ENCODE results near the gene SND1.

SND1 gene

DNA sequence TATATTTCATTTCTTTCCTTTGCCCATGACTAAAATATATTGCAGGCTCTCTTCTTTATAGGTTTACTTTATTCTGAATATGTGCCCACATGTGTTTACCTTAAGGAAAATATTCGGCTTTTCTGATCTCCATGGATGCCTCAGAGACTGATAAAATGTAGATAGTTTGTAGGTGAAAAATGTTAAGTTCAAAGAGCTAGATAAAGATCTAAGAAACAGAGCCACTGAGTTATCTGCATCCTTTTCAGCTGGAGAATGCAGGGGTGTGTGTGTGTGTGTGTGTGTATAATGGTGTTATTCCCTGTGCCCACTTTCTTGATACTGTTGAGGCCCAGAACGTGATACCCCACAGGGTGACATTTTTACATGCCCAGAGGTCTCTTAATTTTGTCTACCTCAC lies 228.5 kb downstream of the SND1 start:
- Histone ChIP-seq H3K4me1 (ENCODE audit: control insufficient read depth in 1 of 2, insufficient read depth in 2 of 2, low read length in 2 of 2) (no peaks in the 10 kb centered on the region), H3K36me3 (ENCODE audit: control insufficient read depth in 1 of 2, insufficient read depth in 2 of 2, low read length in 2 of 2) (no peaks in the 10 kb centered on the region), H3K9ac (ENCODE audit: low read depth in 1 of 2, low read length in 2 of 2) (no peak overlapping the region), H3K27me3 (ENCODE audit: control insufficient read depth in 1 of 2, insufficient read depth in 2 of 2, low read length in 2 of 2) (no peaks in the 10 kb centered on the region), H3K27ac (ENCODE audit: low read depth, low read length) (no peak overlapping the region), H3K9me3 (ENCODE audit: control insufficient read depth in 1 of 2, low read length in 2 of 2) (no peaks in the 10 kb centered on the region), H3K4me3 (ENCODE audit: low read depth in 1 of 2, low read length in 2 of 2) (no peak overlapping the region)

DNA sequence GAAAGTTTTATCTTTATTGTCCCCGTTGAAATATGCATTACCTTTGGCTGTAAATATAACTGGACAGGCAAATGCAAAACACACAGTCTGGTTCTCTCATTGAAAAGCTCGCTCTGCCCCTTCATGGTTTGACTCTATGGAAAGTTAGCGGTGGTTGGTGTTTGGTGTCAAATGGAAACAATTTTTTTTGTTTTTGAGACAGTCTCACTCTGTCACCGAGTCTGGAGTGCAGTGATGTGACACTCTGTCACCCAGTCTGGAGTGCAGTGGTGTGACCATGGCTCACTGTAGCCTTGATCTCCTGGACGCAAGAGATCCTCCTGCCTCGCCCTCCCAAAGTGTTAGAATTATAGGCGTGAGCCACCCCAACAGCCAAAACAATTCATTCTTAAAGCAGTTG lies 229.6 kb downstream of the SND1 start:
- Histone ChIP-seq H3K9ac (ENCODE audit: low read depth in 1 of 2, low read length in 2 of 2) (no peak overlapping the region), H3K36me3 (ENCODE audit: control insufficient read depth in 1 of 2, insufficient read depth in 2 of 2, low read length in 2 of 2) (no peaks in the 10 kb centered on the region), H3K4me3 (ENCODE audit: low read depth in 1 of 2, low read length in 2 of 2) (no peak overlapping the region), H3K27me3 (ENCODE audit: control insufficient read depth in 1 of 2, insufficient read depth in 2 of 2, low read length in 2 of 2) (no peaks in the 10 kb centered on the region), H3K27ac (ENCODE audit: low read depth, low read length) (no peak overlapping the region), H3K4me1 (ENCODE audit: control insufficient read depth in 1 of 2, insufficient read depth in 2 of 2, low read length in 2 of 2) (no peaks in the 10 kb centered on the region), H3K9me3 (ENCODE audit: control insufficient read depth in 1 of 2, low read length in 2 of 2) (no peaks in the 10 kb centered on the region)

DNA sequence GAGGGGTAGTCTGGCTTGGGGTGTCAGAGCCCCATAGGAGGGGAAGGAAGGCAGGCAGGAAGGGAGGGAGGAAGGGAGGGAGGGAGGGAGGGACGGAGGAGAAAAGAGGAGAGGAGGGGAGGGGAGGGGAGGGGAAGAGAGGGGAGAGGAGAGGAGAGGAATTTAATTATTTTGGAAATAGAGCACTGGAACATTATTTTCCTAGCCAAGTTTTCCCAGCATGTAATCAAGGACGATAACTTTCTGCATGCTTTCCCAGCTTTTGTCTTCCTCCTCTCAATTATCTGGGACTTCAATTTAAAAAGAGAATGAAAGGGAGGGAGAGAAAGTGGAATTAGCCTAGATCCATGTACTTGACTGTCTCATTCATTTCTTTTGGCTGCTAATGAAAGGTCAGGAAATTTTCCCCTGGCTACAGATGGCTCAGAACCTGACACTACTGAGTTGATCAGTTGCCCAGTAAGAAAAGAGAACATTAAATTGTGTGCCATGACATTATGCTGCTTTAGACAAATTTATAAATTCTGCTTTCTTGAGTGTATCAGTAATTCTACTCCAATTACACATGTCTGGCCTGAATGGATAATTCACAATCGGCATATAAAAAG lies 230.4 kb downstream of the SND1 start:
- no peaks in the 10 kb centered on the region for H3K9me3 ChIP-seq (ENCODE audit: control insufficient read depth in 1 of 2, low read length in 2 of 2)
- no peak overlapping the region for H3K27ac ChIP-seq (ENCODE audit: low read depth, low read length)
- no peaks in the 10 kb centered on the region for H3K27me3 ChIP-seq (ENCODE audit: control insufficient read depth in 1 of 2, insufficient read depth in 2 of 2, low read length in 2 of 2)
- H3K4me1 ChIP-seq (ENCODE audit: control insufficient read depth in 1 of 2, insufficient read depth in 2 of 2, low read length in 2 of 2), result no peaks in the 10 kb centered on the region
- no peaks in the 10 kb centered on the region for H3K36me3 ChIP-seq (ENCODE audit: control insufficient read depth in 1 of 2, insufficient read depth in 2 of 2, low read length in 2 of 2)
- no peak overlapping the region for H3K4me3 ChIP-seq (ENCODE audit: low read depth in 1 of 2, low read length in 2 of 2)
- H3K9ac ChIP-seq (ENCODE audit: low read depth in 1 of 2, low read length in 2 of 2), result no peak overlapping the region

DNA sequence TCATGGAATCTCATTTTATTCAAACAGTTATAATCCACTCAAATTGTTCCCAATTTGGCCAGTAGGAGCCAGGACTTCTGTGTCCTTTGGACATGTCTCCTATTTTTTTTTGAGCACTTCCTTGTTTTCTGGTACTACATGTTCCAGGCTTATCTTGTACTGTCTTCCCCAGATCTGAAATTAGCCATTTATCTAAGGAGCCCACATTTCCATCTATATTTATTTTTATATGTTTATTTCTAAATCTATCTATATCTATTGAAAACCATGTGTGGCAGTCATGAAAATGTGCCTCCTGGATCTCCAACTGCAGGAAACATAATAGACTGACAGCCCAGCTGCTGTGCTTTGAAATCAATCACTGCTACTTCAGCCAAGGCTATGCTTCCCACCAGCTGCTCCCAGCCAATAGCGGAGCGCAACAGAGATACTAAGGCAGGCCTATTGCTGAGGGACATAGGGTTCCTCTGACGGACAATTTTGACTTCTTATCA lies 232.1 kb downstream of the SND1 start:
- no peaks in the 10 kb centered on the region for H3K27me3 ChIP-seq (ENCODE audit: control insufficient read depth in 1 of 2, insufficient read depth in 2 of 2, low read length in 2 of 2)
- no peak overlapping the region for H3K27ac ChIP-seq (ENCODE audit: low read depth, low read length)
- H3K9ac ChIP-seq (ENCODE audit: low read depth in 1 of 2, low read length in 2 of 2), result no peak overlapping the region
- no peaks in the 10 kb centered on the region for H3K9me3 ChIP-seq (ENCODE audit: control insufficient read depth in 1 of 2, low read length in 2 of 2)
- no peaks in the 10 kb centered on the region for H3K4me1 ChIP-seq (ENCODE audit: control insufficient read depth in 1 of 2, insufficient read depth in 2 of 2, low read length in 2 of 2)
- peaks cover 6 to 16% of the 10 kb centered on the region in 2 donors for H3K36me3 ChIP-seq (ENCODE audit: control insufficient read depth in 1 of 2, insufficient read depth in 2 of 2, low read length in 2 of 2)
- H3K4me3 ChIP-seq (ENCODE audit: low read depth in 1 of 2, low read length in 2 of 2), result no peak overlapping the region

DNA sequence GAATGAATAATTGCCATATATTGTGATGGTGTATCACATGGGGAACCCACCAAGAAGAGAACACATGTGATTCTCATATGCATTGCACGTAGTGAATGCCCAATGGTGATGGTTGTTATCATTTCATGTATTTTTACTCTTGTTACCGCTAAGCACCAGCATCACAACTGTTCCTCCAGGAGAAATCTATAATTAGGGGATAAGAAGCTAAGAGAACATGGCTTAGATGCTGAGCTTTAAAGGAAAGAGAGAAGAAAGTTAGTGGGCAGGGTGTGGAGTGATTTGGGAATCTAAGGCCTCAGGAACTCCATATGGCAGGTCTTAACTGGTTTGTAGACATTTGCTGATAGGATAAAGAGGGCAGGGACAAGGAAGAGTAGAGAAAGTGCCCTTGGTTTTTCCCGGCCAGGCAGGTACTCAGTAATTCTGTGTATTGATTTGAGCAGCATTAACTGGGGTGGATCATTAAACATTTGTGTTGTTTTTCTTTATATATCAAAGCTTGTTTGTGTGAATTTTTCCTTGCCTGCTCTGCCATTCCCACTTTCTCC lies 233.3 kb downstream of the SND1 start:
- no peaks in the 10 kb centered on the region for H3K27me3 ChIP-seq (ENCODE audit: control insufficient read depth in 1 of 2, insufficient read depth in 2 of 2, low read length in 2 of 2)
- no peak overlapping the region for H3K27ac ChIP-seq (ENCODE audit: low read depth, low read length)
- no peaks in the 10 kb centered on the region for H3K4me1 ChIP-seq (ENCODE audit: control insufficient read depth in 1 of 2, insufficient read depth in 2 of 2, low read length in 2 of 2)
- peaks cover 6 to 16% of the 10 kb centered on the region in 2 donors for H3K36me3 ChIP-seq (ENCODE audit: control insufficient read depth in 1 of 2, insufficient read depth in 2 of 2, low read length in 2 of 2)
- H3K9ac ChIP-seq (ENCODE audit: low read depth in 1 of 2, low read length in 2 of 2), result no peak overlapping the region
- no peak overlapping the region for H3K4me3 ChIP-seq (ENCODE audit: low read depth in 1 of 2, low read length in 2 of 2)
- H3K9me3 ChIP-seq (ENCODE audit: control insufficient read depth in 1 of 2, low read length in 2 of 2), result no peaks in the 10 kb centered on the region

DNA sequence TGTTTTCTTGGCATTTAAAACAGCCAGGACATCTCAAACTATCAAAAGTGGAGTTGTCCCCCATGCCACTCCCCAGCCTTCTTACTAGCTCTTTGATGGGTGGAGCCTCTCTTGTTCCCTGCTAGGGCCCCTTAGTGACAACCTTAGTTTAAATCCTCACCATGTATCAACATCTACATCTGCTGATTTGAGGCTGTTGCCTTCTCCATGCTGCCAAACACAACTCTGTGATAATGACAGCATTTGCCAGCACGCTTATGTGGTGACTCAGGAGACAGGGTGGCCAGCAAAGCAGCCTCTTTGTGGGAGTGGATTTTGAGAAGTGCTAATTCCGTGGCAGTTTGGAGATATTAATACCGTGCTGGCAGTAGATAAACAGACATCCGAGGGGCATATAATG lies 233.8 kb downstream of the SND1 start:
- H3K4me1 ChIP-seq (ENCODE audit: control insufficient read depth in 1 of 2, insufficient read depth in 2 of 2, low read length in 2 of 2), result no peaks in the 10 kb centered on the region
- H3K9ac ChIP-seq (ENCODE audit: low read depth in 1 of 2, low read length in 2 of 2), result no peak overlapping the region
- H3K9me3 ChIP-seq (ENCODE audit: control insufficient read depth in 1 of 2, low read length in 2 of 2), result no peaks in the 10 kb centered on the region
- H3K36me3 ChIP-seq (ENCODE audit: control insufficient read depth in 1 of 2, insufficient read depth in 2 of 2, low read length in 2 of 2), result peaks cover 6 to 16% of the 10 kb centered on the region in 2 donors
- no peak overlapping the region for H3K27ac ChIP-seq (ENCODE audit: low read depth, low read length)
- H3K4me3 ChIP-seq (ENCODE audit: low read depth in 1 of 2, low read length in 2 of 2), result no peak overlapping the region
- H3K27me3 ChIP-seq (ENCODE audit: control insufficient read depth in 1 of 2, insufficient read depth in 2 of 2, low read length in 2 of 2), result no peaks in the 10 kb centered on the region

DNA sequence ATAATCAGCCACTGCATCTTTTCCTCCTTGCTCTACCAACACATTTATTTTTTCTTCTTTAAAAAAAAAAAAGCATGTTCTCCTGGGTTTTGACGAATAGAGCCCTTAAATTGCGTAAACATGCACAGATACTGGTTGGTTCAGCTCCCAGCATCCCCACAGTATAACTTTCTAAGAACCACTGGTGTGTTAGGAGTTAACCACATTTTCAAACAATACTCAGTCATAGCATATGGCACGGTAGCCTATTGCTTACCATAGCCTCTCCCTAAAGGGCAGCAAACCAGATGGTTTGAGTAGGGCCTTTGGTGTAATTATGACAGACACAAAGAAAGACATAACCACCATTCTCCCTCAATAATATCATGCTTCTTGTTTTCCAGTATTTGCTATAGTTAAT lies 234.3 kb downstream of the SND1 start:
- Histone ChIP-seq H3K36me3 (ENCODE audit: control insufficient read depth in 1 of 2, insufficient read depth in 2 of 2, low read length in 2 of 2) (peaks cover 6 to 20% of the 10 kb centered on the region in 2 donors), H3K9me3 (ENCODE audit: control insufficient read depth in 1 of 2, low read length in 2 of 2) (no peaks in the 10 kb centered on the region), H3K9ac (ENCODE audit: low read depth in 1 of 2, low read length in 2 of 2) (no peak overlapping the region), H3K27ac (ENCODE audit: low read depth, low read length) (no peak overlapping the region), H3K4me3 (ENCODE audit: low read depth in 1 of 2, low read length in 2 of 2) (no peak overlapping the region), H3K4me1 (ENCODE audit: control insufficient read depth in 1 of 2, insufficient read depth in 2 of 2, low read length in 2 of 2) (no peaks in the 10 kb centered on the region), H3K27me3 (ENCODE audit: control insufficient read depth in 1 of 2, insufficient read depth in 2 of 2, low read length in 2 of 2) (no peaks in the 10 kb centered on the region)

DNA sequence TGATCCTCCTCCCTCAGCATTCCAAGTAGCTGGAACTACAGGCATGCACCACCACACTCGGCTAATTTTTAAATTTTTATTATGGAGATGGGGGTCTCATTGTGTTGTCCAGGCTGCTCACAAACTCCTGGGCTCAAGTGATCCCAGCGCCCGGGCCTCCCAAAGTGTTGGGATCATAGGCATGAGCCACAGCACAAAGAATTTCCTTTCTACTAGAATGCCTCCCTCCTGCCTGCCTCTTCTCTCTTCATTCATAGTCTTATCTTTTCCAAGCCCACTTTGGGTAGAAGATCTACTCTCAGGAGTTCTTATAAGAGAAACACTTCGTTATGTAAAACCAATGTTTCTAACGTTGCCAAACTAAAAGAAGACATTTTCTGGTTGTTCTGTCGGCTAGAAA lies 235.1 kb downstream of the SND1 start:
- Histone ChIP-seq H3K9me3 (ENCODE audit: control insufficient read depth in 1 of 2, low read length in 2 of 2) (no peaks in the 10 kb centered on the region), H3K4me3 (ENCODE audit: low read depth in 1 of 2, low read length in 2 of 2) (no peak overlapping the region), H3K27me3 (ENCODE audit: control insufficient read depth in 1 of 2, insufficient read depth in 2 of 2, low read length in 2 of 2) (no peaks in the 10 kb centered on the region), H3K9ac (ENCODE audit: low read depth in 1 of 2, low read length in 2 of 2) (no peak overlapping the region), H3K4me1 (ENCODE audit: control insufficient read depth in 1 of 2, insufficient read depth in 2 of 2, low read length in 2 of 2) (no peaks in the 10 kb centered on the region), H3K27ac (ENCODE audit: low read depth, low read length) (no peak overlapping the region), H3K36me3 (ENCODE audit: control insufficient read depth in 1 of 2, insufficient read depth in 2 of 2, low read length in 2 of 2) (peaks cover 6 to 27% of the 10 kb centered on the region in 2 donors)

DNA sequence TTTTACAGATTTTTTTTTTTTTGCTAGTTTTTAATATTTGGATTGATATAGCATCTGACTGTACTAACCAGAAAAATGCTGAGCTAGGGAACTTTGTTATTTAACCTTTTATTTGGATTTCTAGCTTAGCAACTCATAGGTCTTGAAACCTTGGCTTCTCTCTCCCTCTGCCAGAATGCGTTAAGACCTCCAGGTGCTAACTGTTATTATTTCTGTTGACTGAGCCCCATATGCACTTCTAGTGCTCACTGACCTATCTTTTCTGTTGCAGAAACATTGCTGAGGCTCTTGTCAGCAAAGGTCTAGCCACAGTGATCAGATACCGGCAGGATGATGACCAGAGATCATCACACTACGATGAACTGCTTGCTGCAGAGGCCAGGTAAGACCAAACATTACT lies 235.6 kb downstream of the SND1 start:
- no peak overlapping the region for H3K4me3 ChIP-seq (ENCODE audit: low read depth in 1 of 2, low read length in 2 of 2)
- no peak overlapping the region for H3K9ac ChIP-seq (ENCODE audit: low read depth in 1 of 2, low read length in 2 of 2)
- peaks cover 6 to 30% of the 10 kb centered on the region in 2 donors for H3K36me3 ChIP-seq (ENCODE audit: control insufficient read depth in 1 of 2, insufficient read depth in 2 of 2, low read length in 2 of 2)
- H3K27ac ChIP-seq (ENCODE audit: low read depth, low read length), result no peak overlapping the region
- no peaks in the 10 kb centered on the region for H3K27me3 ChIP-seq (ENCODE audit: control insufficient read depth in 1 of 2, insufficient read depth in 2 of 2, low read length in 2 of 2)
- H3K9me3 ChIP-seq (ENCODE audit: control insufficient read depth in 1 of 2, low read length in 2 of 2), result no peaks in the 10 kb centered on the region
- peaks cover 0 to under 1% of the 10 kb centered on the region in 2 donors for H3K4me1 ChIP-seq (ENCODE audit: control insufficient read depth in 1 of 2, insufficient read depth in 2 of 2, low read length in 2 of 2)

DNA sequence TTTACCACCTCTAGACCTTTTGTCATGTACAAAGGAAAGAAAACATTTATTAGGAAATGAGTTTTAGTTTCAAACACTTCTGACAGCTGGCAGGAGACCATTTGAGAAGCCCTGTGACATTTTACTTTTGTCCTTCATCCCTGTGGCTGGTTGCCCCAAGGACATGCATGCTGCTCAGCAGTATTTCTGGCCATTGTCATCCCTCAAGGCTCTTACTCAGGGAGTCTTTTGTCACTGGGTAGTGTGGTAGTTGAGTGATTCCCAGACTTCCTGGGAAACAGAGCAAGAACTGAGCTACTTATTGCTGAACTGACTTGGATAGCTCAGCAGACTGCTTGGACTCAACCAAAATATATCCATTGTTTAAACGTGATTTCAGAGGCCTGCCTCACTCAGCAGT lies 236.4 kb downstream of the SND1 start:
- H3K27ac ChIP-seq (ENCODE audit: low read depth, low read length), result no peak overlapping the region
- no peak overlapping the region for H3K9ac ChIP-seq (ENCODE audit: low read depth in 1 of 2, low read length in 2 of 2)
- H3K4me1 ChIP-seq (ENCODE audit: control insufficient read depth in 1 of 2, insufficient read depth in 2 of 2, low read length in 2 of 2), result peaks cover 0 to 6% of the 10 kb centered on the region in 2 donors
- H3K27me3 ChIP-seq (ENCODE audit: control insufficient read depth in 1 of 2, insufficient read depth in 2 of 2, low read length in 2 of 2), result no peaks in the 10 kb centered on the region
- no peak overlapping the region for H3K4me3 ChIP-seq (ENCODE audit: low read depth in 1 of 2, low read length in 2 of 2)
- peaks cover 6 to 30% of the 10 kb centered on the region in 2 donors for H3K36me3 ChIP-seq (ENCODE audit: control insufficient read depth in 1 of 2, insufficient read depth in 2 of 2, low read length in 2 of 2)
- no peaks in the 10 kb centered on the region for H3K9me3 ChIP-seq (ENCODE audit: control insufficient read depth in 1 of 2, low read length in 2 of 2)

Measured in duodenal mucosa (tissue), 2 donors.